Astrocyte of the cerebellum (primary cell): ENCODE measurements around the gene DYTN.
"Not testable (repeated sequence)": the region's sequence is repeated elsewhere in the genome, so short reads cannot be mapped to it uniquely, and the experiment has no call there.

Experiments used
- DNase-seq: peaks from one replicate; pipeline ENCODE4 v3.0.0-alpha.2; 2011; ENCODE audit warnings: low read depth
- H3K4me3 ChIP-seq: 2 replicates; pipeline ENCODE4 v1.5.1; 2011; ENCODE audit warnings: mild to moderate bottlenecking, low read depth, low read length, moderate library complexity
- CTCF ChIP-seq: IDR thresholded peaks from 2 replicates; pipeline ENCODE4 v1.5.1; 2012; ENCODE audit warnings: low read length, low read depth, moderate library complexity, mild to moderate bottlenecking; ENCODE audit errors: missing control alignments
- in situ Hi-C: cut with HindIII; loops from 2 replicates; pipeline ENCODE4 v1.10.0; 2017; ENCODE audit warnings: low sequenced_read_pairs

Gene DYTN

GRCh38 chr2:206721256-206721920, 3.2 kb upstream of the DYTN start:
- in situ Hi-C loops: no loop called here
- H3K4me3 ChIP-seq: no peak overlapping the region
- no peak for DNase-seq
- TF ChIP-seq CTCF: no peak

GRCh38 chr2:206716623-206717022, 1.6 kb downstream of the DYTN start:
- in situ Hi-C loops: no loop called here
- no peak for TF ChIP-seq CTCF
- no peak overlapping the region for H3K4me3 ChIP-seq
- DNase-seq: no peak

GRCh38 chr2:206715183-206715582, 3.0 kb downstream of the DYTN start:
- H3K4me3 ChIP-seq, DNase-seq, in situ Hi-C loops: not testable (repeated sequence)

- no peak overlapping the region for H3K4me3 ChIP-seq
- DNase-seq: no peak
- TF ChIP-seq CTCF: no peak
- in situ Hi-C loops: no loop called here
Observed at GRCh38 chr2:206713746-206714145, 4.5 kb downstream of the DYTN start.

- in situ Hi-C loops: no loop called here
- no peak for TF ChIP-seq CTCF
- H3K4me3 ChIP-seq: no peak overlapping the region
- no peak for DNase-seq
Observed at GRCh38 chr2:206708286-206708685, 9.9 kb downstream of the DYTN start.

- no peak for DNase-seq
- TF ChIP-seq CTCF: no peak
- in situ Hi-C loops: no loop called here
- no peak overlapping the region for H3K4me3 ChIP-seq
Observed at GRCh38 chr2:206707164-206707701, 11.0 kb downstream of the DYTN start.

- DNase-seq: no peak
- in situ Hi-C loops: no loop called here
Observed at GRCh38 chr2:206701952-206702605, 16.1 kb downstream of the DYTN start.

More at GRCh38 chr2:206701952-206702605, 16.1 kb downstream of the DYTN start:
- TF ChIP-seq CTCF: no peak
- H3K4me3 ChIP-seq: no peak overlapping the region
